ENCODE measurements around the gene CENPP.

GRCh38 chr9:92446536-92446935 is 120.8 kb downstream of the CENPP start:
- TF ChIP-seq YY1 (IDR thresholded peaks at IDR 0.05; ENCODE audit: insufficient read depth, insufficient read length): no peak
- TF ChIP-seq ZNF274 (IDR thresholded peaks at IDR 0.05; ENCODE audit: low read depth, low read length): no peak
